B cell (primary cell): ENCODE data around the gene MISFA. TPM values are rescaled to one million over a fixed set of nuclear protein-coding genes. Genes with fewer than 3 reads are reported as not detected.

ENCODE experiments used
- ATAC-seq: fragments of 200-7000 bp; cut with Tn5 transposase; one replicate; pipeline ENCODE4 v1.10.0; 2021; ENCODE audit warnings: low read depth, mild to moderate bottlenecking, moderate number of reproducible peaks, moderate library complexity
- CTCF ChIA-PET: fragments of 350-600 bp; sonication (Branson Sonifier 250); formaldehyde crosslinking; loops from one replicate; lab custom pipeline; 2021; ENCODE audit warnings: antibody characterized with exemption, inconsistent platforms; lab: Charles Lee
- POLR2A ChIA-PET: fragments of 350-600 bp; sonication (Branson Sonifier 250); formaldehyde crosslinking; loops from one replicate; lab custom pipeline; 2021; ENCODE audit warnings: antibody characterized with exemption; lab: Charles Lee
- DNase-seq: peaks from one replicate; pipeline ENCODE4 v3.0.0; 2013
- H2AFZ ChIP-seq: 2 replicates; pipeline ENCODE4 v1.6.1; 2012; ENCODE audit warnings: mild to moderate bottlenecking, low read depth, low read length; ENCODE audit not compliant: insufficient read depth, poor library complexity, severe bottlenecking
- H3K27ac ChIP-seq, 2 donors: 1 replicate in 1 of 2; 2 replicates in 1 of 2; pipeline ENCODE4 v1.5.1; 2012 to 2013; ENCODE audit warnings: low read length in 2 of 2, mild to moderate bottlenecking in 2 of 2, moderate library complexity in 1 of 2
- H3K27me3 ChIP-seq, 4 experiments: fragments of 200-600 bp in 1 of 4; sonication (generic) in 1 of 4; replicated peaks in 1 of 4; 1 replicate in 2 of 4; 2 replicates in 2 of 4; pipeline versions ENCODE4 v1.6.1 to v1.7.0; 2013 to 2016; ENCODE audit warnings: low read length in 3 of 4, mild to moderate bottlenecking in 2 of 4, mixed read lengths in 1 of 4, moderate library complexity in 1 of 4; ENCODE audit not compliant: insufficient read depth in 4 of 4, control insufficient read depth in 3 of 4; ENCODE audit errors: control extremely low read depth in 1 of 4
- H3K36me3 ChIP-seq, 2 experiments: replicated peaks in 1 of 2; 1 replicate in 1 of 2; 2 replicates in 1 of 2; pipeline versions ENCODE4 v1.6.1 to v1.7.1; 2013; ENCODE audit warnings: low read length in 1 of 2; ENCODE audit not compliant: insufficient read depth in 2 of 2, control insufficient read depth in 1 of 2; ENCODE audit errors: control extremely low read depth in 1 of 2, extremely low read depth in 1 of 2
- H3K4me1 ChIP-seq, 2 donors: fragments of 200-600 bp in 1 of 2; sonication (generic) in 1 of 2; 1 replicate in 1 of 2; 2 replicates in 1 of 2; pipeline versions ENCODE4 v1.5.1 to v1.6.1; 2013 to 2017; ENCODE audit warnings: low read length in 2 of 2; ENCODE audit not compliant: control insufficient read depth in 2 of 2, insufficient read depth in 2 of 2
- H3K4me2 ChIP-seq: replicated peaks from 2 replicates; pipeline ENCODE3; 2012; ENCODE audit warnings: mild to moderate bottlenecking, low read depth, low read length; ENCODE audit not compliant: poor library complexity, severe bottlenecking
- H3K4me3 ChIP-seq, 5 experiments: fragments of 200-600 bp in 1 of 5; sonication (generic) in 1 of 5; 1 replicate in 3 of 5; 2 replicates in 2 of 5; pipeline versions ENCODE4 v1.5.1 to v1.7.0; 2011 to 2016; ENCODE audit warnings: low read length in 4 of 5, mild to moderate bottlenecking in 4 of 5, low read depth in 2 of 5, control low read depth in 1 of 5, moderate library complexity in 1 of 5; ENCODE audit not compliant: insufficient read depth in 1 of 5; ENCODE audit errors: control extremely low read depth in 1 of 5, extremely low read depth in 1 of 5
- H3K79me2 ChIP-seq: fragments of 200-600 bp; sonication (generic); one replicate; pipeline ENCODE4 v1.6.0; 2016; ENCODE audit warnings: low read length; ENCODE audit not compliant: control insufficient read depth, insufficient read depth
- H3K9ac ChIP-seq: fragments of 200-600 bp; sonication (generic); 2 replicates; pipeline ENCODE4 v1.6.1; 2017; ENCODE audit warnings: mild to moderate bottlenecking, low read length, moderate library complexity
- H3K9me3 ChIP-seq, 3 donors: one replicate each; pipeline versions ENCODE4 v1.6.1 to v1.7.1; 2013; ENCODE audit warnings: low read length in 2 of 3; ENCODE audit not compliant: control insufficient read depth in 2 of 3, insufficient read depth in 1 of 3; ENCODE audit errors: control extremely low read depth in 1 of 3
- H4K20me1 ChIP-seq: 2 replicates; pipeline ENCODE4 v1.6.0; 2012; ENCODE audit warnings: mild to moderate bottlenecking, low read length; ENCODE audit not compliant: insufficient read depth, control insufficient read depth, poor library complexity, severe bottlenecking
- H3K27ac Mint-ChIP-seq: one replicate; pipeline ENCODE4 v1.8.0; 2021; ENCODE audit warnings: mixed read lengths
- H3K27me3 Mint-ChIP-seq: one replicate; pipeline ENCODE4 v1.8.0; 2021; ENCODE audit warnings: mixed read lengths
- H3K4me1 Mint-ChIP-seq: one replicate; pipeline ENCODE4 v1.8.0; 2021; ENCODE audit warnings: mixed read lengths
- H3K4me3 Mint-ChIP-seq: one replicate; pipeline ENCODE4 v1.8.0; 2021; ENCODE audit warnings: mixed read lengths
- H3K9me3 Mint-ChIP-seq: one replicate; pipeline ENCODE4 v1.8.0; 2022; ENCODE audit warnings: mixed read lengths; ENCODE audit not compliant: insufficient read depth
- CTCF ChIP-seq: fragments of 200-600 bp; IDR thresholded peaks from one replicate; pipeline ENCODE4 v1.8.0; 2022; ENCODE audit warnings: antibody characterized with exemption, mild to moderate bottlenecking
- EZH2 ChIP-seq: IDR thresholded peaks from 2 replicates; pipeline ENCODE4 v1.6.1; 2012; ENCODE audit warnings: borderline replicate concordance, low read depth, mild to moderate bottlenecking, moderate library complexity, low read length; ENCODE audit not compliant: insufficient read depth, poor library complexity, severe bottlenecking
- WGBS: methylation state at CpG from one replicate; pipeline ENCODE4 v1.1.5; 2013; ENCODE audit warnings: missing lambda C conversion rate; ENCODE audit not compliant: insufficient coverage; 5-methylcytosine and 5-hydroxymethylcytosine counted together
- intact Hi-C: fragments of 100-400 bp; cut with micrococcal nuclease; formaldehyde crosslinking; loops from one replicate; pipeline ENCODE4 v1.10.0; 2022
- polyA plus RNA-seq: library from polyadenylated mRNA; depleted of rRNA; stranded (reverse); fragments of >200 nt; gene quantifications from 2 replicates; pipeline ENCODE4 v1.2.3, GENCODE V29; 2012
- total RNA-seq, 2 donors: library from RNA; stranded (reverse); fragments of 120-200 nt in 1 of 2; gene quantifications; 1 replicate in 1 of 2; 2 replicates in 1 of 2; pipeline versions ENCODE4 v1.2.3 to v1.2.4, GENCODE V29; 2013 to 2022

The MISFA gene
- total and polyA plus RNA-seq, 2 donors (not counting 1 experiment from before 2014, with no cell fraction given) = 1.2 TPM; not detected in 1

GRCh38 chr11:18618342-18619025, 18.9 kb downstream of the MISFA start:
- H3K27ac ChIP-seq = no peak overlapping the region
- no peaks in the 10 kb centered on the region for H3K27me3 ChIP-seq
- no peak overlapping the region for H2AFZ ChIP-seq
- no peak overlapping the region for H3K4me3 ChIP-seq
- CTCF ChIA-PET = interaction anchor here (1.3 to 1.5 kb wide), 2 partner anchors 10 to 13 kb away, joined by 4 to 5 read pairs; no protein-coding TSS in a partner anchor
- TF ChIP-seq EZH2 (no peak), CTCF (no peak)
- H3K9me3 ChIP-seq = peaks cover 0 to 5% (median under 1%) of the 10 kb centered on the region in 3 donors
- Mint-ChIP-seq H3K9me3 (no peaks in the 10 kb centered on the region), H3K4me1 (peaks cover 31% of the 10 kb centered on the region), H3K27ac (no peak overlapping the region), H3K4me3 (no peak overlapping the region), H3K27me3 (no peaks in the 10 kb centered on the region)
- no peak overlapping the region for H3K4me2 ChIP-seq
- peaks cover 5 to 7% of the 10 kb centered on the region in 2 donors for H3K4me1 ChIP-seq
- peaks cover 0 to 24% of the 10 kb centered on the region in 2 experiments for H3K36me3 ChIP-seq
- POLR2A ChIA-PET = no interaction called here
- DNase-seq = no peak
- ATAC-seq = no peak
- H3K9ac ChIP-seq = no peak overlapping the region
- H3K79me2 ChIP-seq = peaks cover 63% of the 10 kb centered on the region
- H4K20me1 ChIP-seq = peaks cover 51% of the 10 kb centered on the region
- intact Hi-C loops = no loop called here
- WGBS = 93% methylated on average over 2 of the region's 5 CpGs

GRCh38 chr11:18623707-18624106, 24.1 kb downstream of the MISFA start:
- intact Hi-C loops = no loop called here
- 100% methylated on average over 1 of the region's 2 CpGs for WGBS
- H3K4me2 ChIP-seq = no peak overlapping the region
- H3K9me3 ChIP-seq = peaks cover 0 to 8% (median 3%) of the 10 kb centered on the region in 3 donors
- ChIA-PET POLR2A (no interaction called here), CTCF (interaction anchor here (0.8 to 1.1 kb wide), 2 partner anchors 14 to 83 kb away, joined by 3 read pairs; no protein-coding TSS in a partner anchor)
- Mint-ChIP-seq H3K4me3 (no peak overlapping the region), H3K27ac (no peak overlapping the region), H3K4me1 (peaks cover 30% of the 10 kb centered on the region), H3K9me3 (peaks cover 3% of the 10 kb centered on the region), H3K27me3 (no peaks in the 10 kb centered on the region)
- TF ChIP-seq CTCF (no peak), EZH2 (no peak)
- DNase-seq (no peak), ATAC-seq (no peak)
- H3K27me3 ChIP-seq = no peaks in the 10 kb centered on the region
- H4K20me1 ChIP-seq = peaks cover 75% of the 10 kb centered on the region
- no peak overlapping the region for H2AFZ ChIP-seq
- H3K27ac ChIP-seq = no peak overlapping the region
- H3K4me3 ChIP-seq = no peak overlapping the region
- no peaks in the 10 kb centered on the region for H3K36me3 ChIP-seq
- H3K4me1 ChIP-seq = peaks cover 0 to 3% of the 10 kb centered on the region in 2 donors
- no peak overlapping the region for H3K9ac ChIP-seq
- H3K79me2 ChIP-seq = peaks cover 96% of the 10 kb centered on the region
